GM12875 (cell line): ENCODE results near the gene KCNJ4.

Experiments used
- H3K4me3 ChIP-seq: one replicate; pipeline ENCODE4 v1.5.1; 2011; ENCODE audit warnings: low read depth, low read length, control low read depth
- TF ChIP-seq, protein P1 (sequence below): IDR thresholded peaks from 2 replicates; pipeline ENCODE4 v1.5.1; 2011; ENCODE audit warnings: low read depth, mild to moderate bottlenecking, control low read depth, inconsistent platforms, low read length, moderate library complexity, borderline replicate concordance; ENCODE audit not compliant: insufficient read depth

KCNJ4 gene

DNA sequence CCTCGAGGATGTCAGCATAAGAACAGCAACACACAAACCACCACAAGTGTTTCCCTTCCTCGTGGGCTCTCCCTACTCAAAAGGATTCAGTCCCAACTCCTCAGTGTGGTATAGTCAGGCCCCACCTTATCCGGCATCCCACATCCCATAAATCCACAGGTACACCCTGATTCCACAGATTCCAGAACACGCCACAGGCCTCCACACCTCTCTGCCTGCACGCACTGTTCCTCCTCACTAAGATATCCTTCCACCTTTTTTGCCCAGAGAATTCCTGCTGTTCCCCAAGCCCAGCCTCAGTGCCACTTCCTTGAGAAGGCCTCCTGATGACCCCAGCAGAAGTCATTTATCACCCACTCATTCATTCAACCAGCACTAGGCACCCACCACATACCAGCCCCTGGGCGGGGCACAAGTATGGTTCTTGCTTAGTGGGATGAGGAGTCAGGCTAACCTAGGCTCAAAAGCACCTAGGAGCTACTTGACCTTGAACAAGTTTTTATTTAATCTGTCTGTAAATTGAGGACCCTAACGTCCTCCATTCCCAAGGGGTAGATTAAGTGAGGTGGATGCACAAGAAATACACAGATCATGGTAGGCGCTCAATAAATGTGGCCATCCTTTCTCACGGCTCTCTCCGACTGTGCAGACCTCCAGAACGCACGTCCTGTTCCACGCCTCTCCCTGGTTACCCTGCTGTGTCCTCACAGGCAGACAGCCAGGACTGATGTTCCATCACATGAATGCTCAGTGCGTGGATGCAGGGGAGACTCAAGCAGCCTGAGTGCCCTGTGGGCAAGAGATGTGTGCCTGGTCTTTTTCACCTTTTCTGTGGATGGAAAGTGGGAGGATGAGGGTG, 2.1 kb upstream of the KCNJ4 start:
- TF ChIP-seq, protein P1, sequence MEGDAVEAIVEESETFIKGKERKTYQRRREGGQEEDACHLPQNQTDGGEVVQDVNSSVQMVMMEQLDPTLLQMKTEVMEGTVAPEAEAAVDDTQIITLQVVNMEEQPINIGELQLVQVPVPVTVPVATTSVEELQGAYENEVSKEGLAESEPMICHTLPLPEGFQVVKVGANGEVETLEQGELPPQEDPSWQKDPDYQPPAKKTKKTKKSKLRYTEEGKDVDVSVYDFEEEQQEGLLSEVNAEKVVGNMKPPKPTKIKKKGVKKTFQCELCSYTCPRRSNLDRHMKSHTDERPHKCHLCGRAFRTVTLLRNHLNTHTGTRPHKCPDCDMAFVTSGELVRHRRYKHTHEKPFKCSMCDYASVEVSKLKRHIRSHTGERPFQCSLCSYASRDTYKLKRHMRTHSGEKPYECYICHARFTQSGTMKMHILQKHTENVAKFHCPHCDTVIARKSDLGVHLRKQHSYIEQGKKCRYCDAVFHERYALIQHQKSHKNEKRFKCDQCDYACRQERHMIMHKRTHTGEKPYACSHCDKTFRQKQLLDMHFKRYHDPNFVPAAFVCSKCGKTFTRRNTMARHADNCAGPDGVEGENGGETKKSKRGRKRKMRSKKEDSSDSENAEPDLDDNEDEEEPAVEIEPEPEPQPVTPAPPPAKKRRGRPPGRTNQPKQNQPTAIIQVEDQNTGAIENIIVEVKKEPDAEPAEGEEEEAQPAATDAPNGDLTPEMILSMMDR, result no peak
- H3K4me3 ChIP-seq, result no peak overlapping the region

DNA sequence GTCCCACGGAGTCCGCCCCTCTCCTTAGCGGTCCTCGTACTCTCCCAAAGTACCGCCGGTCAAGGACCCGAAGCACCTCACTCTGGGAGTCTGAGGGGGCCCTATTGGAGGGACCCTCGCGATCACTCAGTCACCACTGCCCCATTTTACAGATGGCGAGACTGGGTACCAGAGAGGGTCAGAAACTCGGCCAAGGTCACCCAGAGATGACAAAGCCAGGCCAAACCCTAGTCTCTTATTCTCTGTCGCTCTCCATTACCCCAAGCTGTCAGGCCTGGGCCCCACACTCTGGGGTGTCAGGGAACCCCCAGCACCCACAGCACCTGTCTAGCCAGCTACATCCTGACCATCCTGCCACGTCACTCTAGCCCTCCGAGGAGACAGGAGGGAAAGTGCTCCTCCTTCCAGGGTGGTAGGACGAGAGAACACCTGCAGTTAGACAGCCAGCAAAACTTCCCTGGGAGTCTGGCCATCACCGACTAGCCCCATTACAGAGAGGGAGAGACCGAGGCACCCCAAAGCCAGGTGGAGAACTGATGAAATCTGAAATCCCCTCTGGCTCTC, 1.4 kb upstream of the KCNJ4 start:
- TF ChIP-seq, protein P1, result no peak
- no peak overlapping the region for H3K4me3 ChIP-seq

DNA sequence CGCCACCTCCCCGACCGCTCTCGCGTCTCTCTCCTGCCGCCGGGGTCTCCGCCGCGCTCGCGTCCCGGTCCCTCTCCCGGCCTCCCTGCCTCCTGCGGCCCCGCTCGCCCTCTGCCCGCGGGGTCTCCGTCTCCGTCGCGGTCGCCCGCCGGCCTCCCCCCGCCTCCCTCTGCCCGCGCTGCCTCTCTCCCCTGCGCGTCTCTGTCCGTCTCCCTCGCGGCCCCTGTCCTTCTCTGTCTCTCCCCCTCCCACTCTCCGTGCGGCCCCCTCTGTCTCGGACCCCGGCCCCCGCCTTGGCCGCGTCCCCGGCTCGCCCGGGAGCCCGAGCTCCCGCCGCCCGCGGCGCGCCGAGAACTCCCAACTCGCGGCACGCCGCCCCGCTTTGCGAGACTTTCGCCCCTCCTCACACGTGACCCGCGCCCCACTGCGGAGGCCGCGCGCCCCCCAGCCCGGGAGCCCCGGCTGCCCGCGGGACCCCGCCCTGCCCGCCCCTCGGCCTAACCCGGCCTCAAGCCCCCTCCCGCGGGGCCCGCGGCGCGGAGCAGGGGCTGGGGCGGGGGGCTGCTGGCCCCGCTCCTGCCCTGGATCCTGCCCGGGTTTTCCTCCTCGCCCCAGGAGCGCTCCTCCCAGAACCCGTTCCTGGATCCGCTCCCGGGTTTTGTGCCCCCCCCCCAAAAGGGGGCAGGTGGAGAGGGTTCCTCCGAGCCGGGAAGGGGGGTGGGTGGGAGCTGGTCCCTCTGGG, 702 bp upstream of the KCNJ4 start:
- no peak overlapping the region for H3K4me3 ChIP-seq

DNA sequence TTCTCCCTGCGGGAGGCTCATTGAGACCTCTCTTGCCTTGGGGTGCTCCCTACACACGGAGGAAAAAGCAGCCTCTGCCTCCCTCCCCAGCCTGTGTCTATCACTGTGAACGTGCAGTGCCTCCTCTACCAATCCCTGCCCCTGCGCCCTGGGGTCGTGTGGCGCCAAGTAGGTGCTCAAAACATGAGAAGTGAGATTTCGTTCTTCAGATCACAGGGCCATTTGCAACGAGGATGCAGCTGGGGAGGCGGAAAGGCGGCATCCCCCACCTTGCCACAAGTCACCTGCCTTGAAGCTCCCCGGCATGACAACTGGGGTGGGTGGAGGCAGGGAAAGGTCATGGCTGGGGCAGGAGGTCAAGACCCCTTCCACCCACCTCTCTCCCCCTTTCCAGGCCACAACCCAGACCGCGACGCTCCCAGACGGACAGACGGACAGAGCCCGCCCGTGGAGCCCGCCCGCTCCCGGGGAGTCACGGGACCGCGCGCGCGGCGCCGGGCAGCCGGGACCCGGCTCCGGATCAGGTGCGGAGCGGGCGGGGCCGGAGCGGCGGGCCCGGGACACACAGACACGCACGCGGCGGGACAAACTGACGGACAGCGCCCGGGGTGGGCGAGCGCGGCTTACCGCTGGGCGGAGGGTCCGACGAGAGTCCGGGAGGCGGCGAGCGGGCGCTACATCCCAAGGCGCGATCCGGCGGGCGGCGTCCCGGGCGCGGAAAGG, 485 bp downstream of the KCNJ4 start:
- TF ChIP-seq, protein P1, result no peak
- H3K4me3 ChIP-seq, result peak overlapping the region; percentile 10

More for the DNA sequence above, 702 bp upstream of the KCNJ4 start:
- TF ChIP-seq, protein P1, result no peak

DNA sequence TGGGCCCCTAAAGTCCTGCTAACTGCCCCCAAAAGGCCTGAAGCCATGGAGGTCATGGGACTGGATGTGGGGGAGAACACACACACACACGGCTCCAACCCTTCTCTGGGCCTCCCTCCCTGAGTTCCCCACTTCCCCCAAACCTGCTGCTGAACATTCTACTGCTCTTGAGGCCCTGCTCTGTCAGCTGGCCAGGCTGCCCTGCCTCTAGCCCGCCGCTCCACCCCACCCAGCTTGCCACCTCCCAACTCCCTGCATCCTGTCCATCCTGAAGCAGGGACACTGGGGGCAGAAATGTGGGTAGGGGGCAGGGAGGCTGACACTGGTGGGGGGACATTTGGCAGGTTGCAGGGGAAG, 1.0 kb downstream of the KCNJ4 start:
- no peak overlapping the region for H3K4me3 ChIP-seq
- TF ChIP-seq, protein P1, result no peak

DNA sequence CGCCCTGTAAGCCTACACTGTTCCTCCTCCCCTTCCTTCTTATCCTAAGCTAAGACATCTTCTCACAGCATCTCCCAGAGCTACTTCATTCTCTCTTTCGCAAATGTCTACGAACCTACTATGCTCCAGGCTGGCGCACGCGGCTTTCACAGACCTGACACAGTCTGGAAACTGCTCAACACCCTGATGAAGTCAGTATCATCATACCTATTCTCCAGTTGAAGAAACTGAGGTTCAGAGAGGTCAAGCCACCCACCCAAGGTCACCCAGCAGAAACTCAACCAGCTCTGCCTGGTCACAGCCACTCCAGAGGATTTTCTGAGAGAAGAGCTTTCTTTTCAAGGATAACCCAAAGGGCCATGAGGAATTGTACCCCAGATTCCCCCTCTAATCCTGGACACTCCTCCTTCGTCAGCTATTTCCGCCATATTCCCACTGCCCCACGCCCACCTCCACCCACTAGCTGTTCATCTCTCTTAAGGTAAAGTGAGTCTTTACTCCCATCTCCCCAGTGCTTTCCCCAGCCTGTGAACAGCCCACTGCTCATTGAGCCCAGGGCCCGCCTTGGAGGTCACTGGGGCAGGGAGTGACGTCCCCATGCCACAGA, 1.8 kb downstream of the KCNJ4 start:
- no peak overlapping the region for H3K4me3 ChIP-seq
- TF ChIP-seq, protein P1, result no peak
